Glutamatergic neuron (in vitro differentiated cells): Measurements from ENCODE around the gene LONRF2. TPM values are rescaled to one million over a fixed set of nuclear protein-coding genes. Genes with fewer than 3 reads are reported as not detected.
"Not testable (repeated sequence)": the region's sequence is repeated elsewhere in the genome, so short reads cannot be mapped to it uniquely, and the experiment has no call there.

Experiments
- DNase-seq: peaks from one replicate; pipeline ENCODE4 v3.0.0; 2022
- H3K27ac Mint-ChIP-seq: one replicate; pipeline ENCODE4 v1.8.0; 2020; ENCODE audit warnings: mild to moderate bottlenecking, mixed read lengths, inconsistent platforms; ENCODE audit not compliant: unreplicated experiment
- H3K27me3 Mint-ChIP-seq: one replicate; pipeline ENCODE4 v1.8.0; 2020; ENCODE audit warnings: mild to moderate bottlenecking, moderate library complexity, mixed read lengths, inconsistent platforms; ENCODE audit not compliant: unreplicated experiment
- H3K36me3 Mint-ChIP-seq: one replicate; pipeline ENCODE4 v1.8.0; 2020; ENCODE audit warnings: mild to moderate bottlenecking, mixed read lengths, inconsistent platforms; ENCODE audit not compliant: unreplicated experiment
- H3K4me1 Mint-ChIP-seq: one replicate; pipeline ENCODE4 v1.8.0; 2020; ENCODE audit warnings: mild to moderate bottlenecking, low read depth, mixed read lengths, inconsistent platforms; ENCODE audit not compliant: unreplicated experiment
- H3K4me3 Mint-ChIP-seq: one replicate; pipeline ENCODE4 v1.8.0; 2020; ENCODE audit warnings: mild to moderate bottlenecking, mixed read lengths, inconsistent platforms; ENCODE audit not compliant: unreplicated experiment
- H3K9me3 Mint-ChIP-seq: one replicate; pipeline ENCODE4 v1.8.0; 2020; ENCODE audit warnings: mild to moderate bottlenecking, moderate library complexity, mixed read lengths, inconsistent platforms; ENCODE audit not compliant: unreplicated experiment
- total RNA-seq: library from RNA; stranded (reverse); fragmentation: NEBNext Ultra II Directional; extraction: Animal tissue kit (Norgen Biotek cat#: 25700); gene quantifications from one replicate; pipeline ENCODE4 v1.2.1, GENCODE V29; 2021; ENCODE audit not compliant: unreplicated experiment
- TF ChIP-seq, protein P1 (sequence below): fragments of 200-600 bp; sonication (generic); IDR thresholded peaks from one replicate; pipeline ENCODE4 v1.5.0; 2021; ENCODE audit not compliant: partially characterized antibody, unreplicated experiment

The LONRF2 gene
- total RNA-seq, 1 donor from 2014 or later = 1.3 TPM

DNA sequence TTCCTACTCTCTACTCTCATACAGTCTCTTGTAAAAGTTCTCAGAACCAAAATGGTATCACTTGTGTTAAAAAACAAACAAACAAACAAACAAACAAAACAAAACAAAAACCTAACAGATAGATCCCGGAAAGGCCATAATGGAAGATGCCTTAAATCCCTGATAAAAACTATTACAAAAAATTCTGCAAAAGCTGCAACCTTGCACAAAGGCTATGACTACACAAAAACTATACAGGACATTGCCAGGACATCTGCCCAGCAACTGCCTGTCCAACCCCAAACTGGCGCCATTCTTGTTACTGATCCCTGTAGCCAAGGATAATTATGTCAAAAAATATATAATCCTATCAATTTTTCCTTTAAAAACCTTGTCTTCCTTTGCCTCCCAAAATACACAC lies 36.3 kb upstream of the LONRF2 start:
- TF ChIP-seq, protein P1, sequence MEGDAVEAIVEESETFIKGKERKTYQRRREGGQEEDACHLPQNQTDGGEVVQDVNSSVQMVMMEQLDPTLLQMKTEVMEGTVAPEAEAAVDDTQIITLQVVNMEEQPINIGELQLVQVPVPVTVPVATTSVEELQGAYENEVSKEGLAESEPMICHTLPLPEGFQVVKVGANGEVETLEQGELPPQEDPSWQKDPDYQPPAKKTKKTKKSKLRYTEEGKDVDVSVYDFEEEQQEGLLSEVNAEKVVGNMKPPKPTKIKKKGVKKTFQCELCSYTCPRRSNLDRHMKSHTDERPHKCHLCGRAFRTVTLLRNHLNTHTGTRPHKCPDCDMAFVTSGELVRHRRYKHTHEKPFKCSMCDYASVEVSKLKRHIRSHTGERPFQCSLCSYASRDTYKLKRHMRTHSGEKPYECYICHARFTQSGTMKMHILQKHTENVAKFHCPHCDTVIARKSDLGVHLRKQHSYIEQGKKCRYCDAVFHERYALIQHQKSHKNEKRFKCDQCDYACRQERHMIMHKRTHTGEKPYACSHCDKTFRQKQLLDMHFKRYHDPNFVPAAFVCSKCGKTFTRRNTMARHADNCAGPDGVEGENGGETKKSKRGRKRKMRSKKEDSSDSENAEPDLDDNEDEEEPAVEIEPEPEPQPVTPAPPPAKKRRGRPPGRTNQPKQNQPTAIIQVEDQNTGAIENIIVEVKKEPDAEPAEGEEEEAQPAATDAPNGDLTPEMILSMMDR = no peak
- H3K36me3 Mint-ChIP-seq = peaks cover 6% of the 10 kb centered on the region
- no peak for DNase-seq
- H3K9me3 Mint-ChIP-seq = peaks cover 2% of the 10 kb centered on the region
- H3K27me3 Mint-ChIP-seq = no peaks in the 10 kb centered on the region
- no peaks in the 10 kb centered on the region for H3K4me1 Mint-ChIP-seq
- no peak overlapping the region for H3K27ac Mint-ChIP-seq
- H3K4me3 Mint-ChIP-seq = no peak overlapping the region

DNA sequence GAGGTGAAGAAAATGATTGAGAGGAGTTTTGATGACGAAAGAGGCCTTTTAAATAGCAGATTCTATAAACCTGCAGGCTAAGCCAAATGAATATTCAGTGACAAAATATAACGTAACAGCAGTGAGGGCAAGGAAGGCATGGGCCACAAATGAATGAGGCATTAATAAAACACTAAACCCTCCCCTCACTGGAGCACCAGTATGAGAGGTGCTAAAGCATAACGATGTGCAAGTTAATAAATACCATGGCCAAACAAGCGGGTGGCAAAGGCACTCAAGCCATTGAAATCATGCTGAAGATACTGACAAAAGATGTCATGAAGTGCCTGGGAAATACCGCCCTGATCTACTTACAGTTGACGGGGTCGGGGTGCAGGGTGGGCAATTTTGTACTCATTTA lies 30.2 kb upstream of the LONRF2 start:
- TF ChIP-seq, protein P1 = no peak
- Mint-ChIP-seq H3K27ac (no peak overlapping the region), H3K4me3 (no peak overlapping the region), H3K9me3 (peaks cover 2% of the 10 kb centered on the region), H3K27me3 (peaks cover 6% of the 10 kb centered on the region), H3K36me3 (peaks cover 9% of the 10 kb centered on the region), H3K4me1 (no peaks in the 10 kb centered on the region)
- DNase-seq = no peak

DNA sequence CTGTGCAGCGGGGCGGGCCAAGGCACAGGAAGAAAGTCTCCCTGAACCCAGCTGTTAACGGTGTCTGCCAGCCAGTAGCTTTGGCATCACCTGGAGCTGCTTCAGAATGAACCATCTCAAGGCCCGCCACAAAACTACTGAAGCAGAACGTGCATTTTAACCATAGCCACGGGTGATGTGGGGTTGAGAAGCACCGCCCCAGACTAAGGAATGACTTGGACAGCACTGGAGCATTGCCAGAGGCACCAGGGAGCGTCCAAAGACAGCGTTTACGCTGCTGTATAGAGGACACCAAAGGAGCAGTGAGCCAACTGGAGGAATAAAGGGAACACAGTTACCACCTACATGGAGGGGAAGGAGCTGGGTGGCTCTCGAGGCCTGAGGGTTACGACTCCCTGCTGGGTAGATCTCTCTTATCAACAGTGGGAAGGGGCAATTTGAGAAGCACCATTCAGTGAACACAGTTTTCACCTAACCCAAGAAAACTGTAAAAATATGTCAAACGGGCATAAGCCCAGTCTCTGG lies 28.4 kb upstream of the LONRF2 start:
- no peaks in the 10 kb centered on the region for H3K4me1 Mint-ChIP-seq

DNA sequence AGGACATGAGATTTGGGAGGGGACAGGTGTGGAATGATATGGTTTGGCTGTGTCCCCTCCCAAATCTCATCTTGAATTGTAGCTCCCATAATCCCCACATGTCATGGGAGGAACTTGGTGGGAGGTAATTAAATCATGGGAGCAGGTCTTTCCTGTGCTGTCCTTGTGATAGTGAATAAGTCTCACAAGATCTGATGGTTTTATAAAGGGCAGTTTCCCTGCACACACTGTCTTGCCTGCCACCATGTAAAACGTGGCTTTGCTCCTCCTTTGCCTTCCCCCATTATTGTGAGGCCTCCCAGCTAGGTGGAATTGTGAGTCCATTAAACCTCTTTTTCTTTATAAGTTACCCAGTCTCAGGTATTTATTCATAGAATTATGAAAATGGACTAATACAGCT lies 22.8 kb upstream of the LONRF2 start:
- Mint-ChIP-seq H3K27me3 (peaks cover 13% of the 10 kb centered on the region), H3K36me3 (peaks cover 25% of the 10 kb centered on the region)
- H3K4me3 Mint-ChIP-seq, H3K9me3 Mint-ChIP-seq, H3K4me1 Mint-ChIP-seq, DNase-seq, H3K27ac Mint-ChIP-seq: not testable (repeated sequence)

More for the DNA sequence above, 28.4 kb upstream of the LONRF2 start:
- TF ChIP-seq, protein P1 = no peak
- Mint-ChIP-seq H3K4me3 (no peak overlapping the region), H3K27ac (no peak overlapping the region), H3K9me3 (peaks cover 2% of the 10 kb centered on the region), H3K27me3 (peaks cover 6% of the 10 kb centered on the region), H3K36me3 (peaks cover 9% of the 10 kb centered on the region)
- no peak for DNase-seq

DNA sequence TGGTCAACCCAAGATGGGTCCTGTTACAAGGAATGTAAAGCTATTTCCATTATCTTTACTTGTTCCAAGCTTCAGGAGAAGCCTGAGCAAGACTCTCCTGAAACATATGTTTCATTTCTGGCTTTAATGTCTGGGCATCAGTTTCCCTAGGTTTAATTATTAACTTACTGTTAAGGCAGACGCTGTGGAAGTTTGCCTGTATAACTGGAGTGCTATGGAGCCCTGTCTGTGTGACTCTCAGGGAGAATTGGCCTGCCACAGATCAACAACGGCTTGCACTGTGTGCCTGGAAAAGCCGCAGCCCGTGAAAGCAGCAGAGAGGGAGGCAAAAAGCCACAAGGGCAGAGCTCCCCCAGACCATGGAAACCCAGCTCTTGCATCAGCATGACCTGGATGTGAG lies 22.1 kb upstream of the LONRF2 start:
- Mint-ChIP-seq H3K36me3 (peaks cover 18% of the 10 kb centered on the region), H3K4me3 (no peak overlapping the region), H3K27ac (no peak overlapping the region), H3K27me3 (peaks cover 8% of the 10 kb centered on the region), H3K9me3 (no peaks in the 10 kb centered on the region), H3K4me1 (peaks cover 5% of the 10 kb centered on the region)
- no peak for DNase-seq
- TF ChIP-seq, protein P1 = no peak

DNA sequence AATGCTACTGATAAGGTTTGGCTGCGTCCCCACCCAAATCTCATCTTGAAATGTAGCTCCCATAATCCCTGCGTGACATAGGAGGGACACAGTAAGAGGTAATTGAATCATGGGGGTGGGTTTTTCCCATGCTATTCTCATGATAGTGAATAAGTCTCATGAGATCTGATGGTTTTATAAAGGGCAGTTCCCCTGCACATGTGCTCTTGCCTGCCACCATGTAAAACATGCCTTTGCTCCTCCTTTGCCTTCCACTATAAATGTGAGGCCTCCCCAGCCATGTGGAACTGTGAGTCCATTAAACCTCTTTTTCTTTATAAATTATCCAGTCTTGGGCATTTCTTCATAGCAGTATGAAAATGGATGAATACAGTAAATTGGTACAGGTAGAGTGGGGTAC lies 20.2 kb upstream of the LONRF2 start:
- H3K27me3 Mint-ChIP-seq, H3K27ac Mint-ChIP-seq, DNase-seq, H3K4me3 Mint-ChIP-seq, H3K9me3 Mint-ChIP-seq, H3K4me1 Mint-ChIP-seq: not testable (repeated sequence)
- H3K36me3 Mint-ChIP-seq = peaks cover 16% of the 10 kb centered on the region
